Left kidney (tissue), 2 donors: ENCODE results near the gene NYAP2. TPM values are rescaled to one million over a fixed set of nuclear protein-coding genes. Genes with fewer than 3 reads are reported as not detected.

Experiments
- DNase-seq: peaks from one replicate; pipeline ENCODE4 v3.0.0-alpha.2; 2013
- polyA plus RNA-seq: library from polyadenylated mRNA; unstranded; fragments of 120-200 nt; gene quantifications from one replicate; pipeline ENCODE4 v1.2.1, GENCODE V29; 2013; ENCODE audit not compliant: insufficient read length

Gene NYAP2
- polyA plus RNA-seq, 1 donor = 0.17 TPM

DNA sequence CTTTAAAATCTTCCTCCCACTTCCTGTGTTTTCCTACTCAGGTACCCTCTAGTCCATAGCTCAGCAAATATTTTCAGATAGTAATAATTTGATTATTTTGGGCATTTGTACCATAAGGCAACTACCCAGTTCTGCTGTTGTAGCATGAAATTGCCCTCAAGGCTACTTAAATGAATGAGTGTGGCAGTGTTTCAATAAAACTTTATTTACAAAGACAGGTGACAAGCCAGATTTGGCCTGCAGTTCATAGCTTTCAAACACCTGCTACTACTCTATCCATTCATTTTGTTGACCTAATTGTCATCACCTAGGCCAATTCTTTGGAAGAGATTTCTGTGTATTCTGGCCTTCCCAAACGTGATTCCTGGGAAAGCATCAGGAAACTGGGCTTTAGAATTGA, 28.9 kb downstream of the NYAP2 start:
- no peak for DNase-seq

DNA sequence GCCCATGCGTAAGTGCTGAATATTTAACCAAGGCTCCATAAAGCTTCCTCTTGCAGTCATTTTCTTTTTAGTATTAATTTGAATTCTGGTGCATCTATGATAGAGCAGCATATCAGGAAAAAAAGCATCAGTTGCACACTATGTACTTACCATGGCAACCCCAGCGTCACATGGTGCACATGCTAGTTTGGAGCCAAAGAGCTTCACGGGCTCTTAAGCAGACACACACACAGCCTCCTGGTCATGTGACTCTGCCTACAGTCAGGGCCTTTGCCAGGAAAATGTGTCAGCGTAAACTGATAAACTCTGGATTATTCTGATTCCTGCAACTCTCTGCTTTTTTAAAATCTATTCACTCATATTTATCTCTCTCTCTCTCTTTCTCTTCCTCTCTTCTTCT, 30.2 kb downstream of the NYAP2 start:
- DNase-seq = peak; percentile 24

DNA sequence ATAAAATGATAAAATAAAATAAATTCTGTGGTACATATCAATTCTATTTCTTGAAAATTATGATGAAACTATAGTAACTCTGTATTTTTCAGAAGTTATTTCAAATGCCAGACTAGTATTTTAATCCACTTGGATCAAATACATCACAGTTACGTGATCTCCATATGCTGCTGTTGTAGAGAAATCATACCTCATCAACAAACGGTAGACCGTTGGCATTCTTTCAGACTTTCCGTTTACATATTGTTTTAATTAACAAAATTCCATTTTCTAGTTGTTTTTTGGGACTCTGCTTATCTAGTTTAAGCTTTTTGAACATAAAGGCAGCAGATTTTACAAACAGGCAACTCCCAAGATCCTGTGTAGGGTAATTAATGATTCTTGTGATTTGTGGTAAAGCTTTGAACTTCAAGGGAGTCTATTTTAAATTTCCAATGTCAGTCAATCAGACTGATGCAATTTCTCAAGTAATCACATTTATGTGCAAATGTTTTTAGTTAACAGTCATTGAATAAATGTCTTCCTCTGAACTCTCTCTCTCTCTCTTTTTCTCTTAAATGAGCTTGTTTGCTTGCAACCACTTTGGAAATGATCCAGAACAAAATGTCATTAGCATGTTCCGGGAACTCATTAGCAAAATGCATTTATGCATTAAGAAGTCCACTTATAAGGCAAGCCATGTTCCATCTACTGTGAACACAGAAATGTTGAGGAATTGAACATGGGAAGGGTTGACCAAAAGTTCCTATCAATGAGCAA, 31.8 kb downstream of the NYAP2 start:
- DNase-seq = no peak

DNA sequence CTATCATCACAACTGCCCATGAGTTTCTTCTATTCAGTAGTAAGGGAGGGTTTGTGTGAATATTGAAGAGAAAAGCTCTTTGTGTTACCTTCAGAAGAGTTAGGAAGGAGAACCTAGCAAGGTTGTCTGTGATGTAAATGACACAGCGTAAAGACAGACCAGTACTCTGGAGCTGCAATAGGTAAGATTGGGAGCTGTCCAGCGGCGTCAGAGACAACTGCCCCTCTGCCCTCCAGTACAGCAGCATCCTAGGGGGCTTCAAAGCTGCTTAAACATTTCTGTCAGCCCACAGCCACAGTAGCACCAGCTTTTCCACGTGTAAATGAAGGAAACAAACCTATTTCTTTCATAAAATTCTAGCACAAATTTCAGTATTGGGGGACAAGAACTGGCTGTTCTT, 34.5 kb downstream of the NYAP2 start:
- DNase-seq = no peak

DNA sequence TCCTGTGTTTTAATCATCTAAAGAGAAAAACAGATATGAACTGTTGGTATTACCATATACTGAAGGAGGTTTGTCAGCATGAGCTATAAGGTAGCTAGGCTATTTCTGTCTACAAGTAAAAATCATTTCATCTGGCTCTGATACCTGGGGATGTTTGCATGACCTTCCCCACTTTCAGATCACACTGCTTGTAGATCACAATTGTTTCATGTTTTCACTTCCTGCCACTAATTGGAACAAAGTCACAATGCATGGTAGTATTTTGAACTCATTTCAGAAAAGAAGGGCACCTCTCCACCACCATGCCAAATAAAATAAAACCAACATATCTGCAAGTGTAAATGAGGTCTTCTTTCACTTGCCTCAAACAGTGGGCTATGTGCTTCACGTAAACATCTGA, 37.8 kb downstream of the NYAP2 start:
- DNase-seq = no peak

DNA sequence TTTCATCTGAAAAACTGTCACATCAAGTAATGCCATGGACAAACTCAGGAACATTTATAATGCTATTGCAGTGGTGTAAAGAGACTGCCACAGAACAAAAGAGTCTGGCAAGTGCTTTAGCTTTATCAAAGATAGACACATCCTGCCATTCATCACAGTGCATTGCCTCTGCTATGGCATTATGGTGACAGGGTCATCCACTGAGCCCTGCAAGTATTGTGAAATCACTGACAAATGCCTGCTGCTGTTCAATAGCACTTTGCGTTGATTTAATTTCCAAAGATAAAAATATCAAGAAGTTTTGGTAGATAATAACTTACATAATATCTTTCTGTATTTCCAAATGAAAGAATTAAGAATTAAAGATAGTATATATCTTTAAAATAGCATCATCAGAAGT, 38.7 kb downstream of the NYAP2 start:
- no peak for DNase-seq

DNA sequence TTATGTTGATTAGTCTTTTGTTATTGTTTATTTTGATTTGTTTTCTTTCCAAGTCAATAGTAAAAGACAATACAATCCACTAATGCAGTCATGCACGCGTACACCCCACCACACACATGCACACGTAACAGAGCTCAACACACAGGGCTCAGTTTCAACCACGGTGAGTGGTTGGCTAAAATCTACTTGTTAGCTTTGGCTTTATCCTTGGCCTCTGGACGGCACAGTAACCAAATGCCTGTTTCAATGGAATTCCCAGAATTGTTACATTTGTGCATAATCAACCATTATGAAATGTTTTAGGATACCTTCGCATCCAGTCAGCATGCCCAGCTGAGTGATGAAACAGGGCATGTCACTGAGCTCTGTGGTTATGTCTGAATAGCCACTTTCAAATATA, 53.2 kb downstream of the NYAP2 start:
- no peak for DNase-seq

DNA sequence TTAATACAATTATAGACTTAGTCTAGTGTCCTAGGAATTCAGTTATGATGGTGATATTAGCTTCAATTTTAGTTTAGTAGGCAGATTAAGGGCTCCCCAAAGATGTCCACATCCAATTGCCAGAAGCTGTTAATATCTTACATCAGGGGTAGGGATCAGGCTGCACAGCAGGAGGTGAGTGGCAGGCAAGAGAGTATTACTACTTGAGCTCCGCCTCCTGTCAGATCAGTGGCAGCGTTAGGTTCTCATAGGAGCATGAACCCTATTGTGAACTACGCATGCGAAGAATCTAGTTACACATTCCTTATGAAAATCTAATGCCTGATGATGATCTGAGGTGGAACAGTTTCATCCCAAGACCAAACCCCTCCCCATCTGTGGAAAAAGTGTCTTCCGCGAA, 54.9 kb downstream of the NYAP2 start:
- DNase-seq = no peak

DNA sequence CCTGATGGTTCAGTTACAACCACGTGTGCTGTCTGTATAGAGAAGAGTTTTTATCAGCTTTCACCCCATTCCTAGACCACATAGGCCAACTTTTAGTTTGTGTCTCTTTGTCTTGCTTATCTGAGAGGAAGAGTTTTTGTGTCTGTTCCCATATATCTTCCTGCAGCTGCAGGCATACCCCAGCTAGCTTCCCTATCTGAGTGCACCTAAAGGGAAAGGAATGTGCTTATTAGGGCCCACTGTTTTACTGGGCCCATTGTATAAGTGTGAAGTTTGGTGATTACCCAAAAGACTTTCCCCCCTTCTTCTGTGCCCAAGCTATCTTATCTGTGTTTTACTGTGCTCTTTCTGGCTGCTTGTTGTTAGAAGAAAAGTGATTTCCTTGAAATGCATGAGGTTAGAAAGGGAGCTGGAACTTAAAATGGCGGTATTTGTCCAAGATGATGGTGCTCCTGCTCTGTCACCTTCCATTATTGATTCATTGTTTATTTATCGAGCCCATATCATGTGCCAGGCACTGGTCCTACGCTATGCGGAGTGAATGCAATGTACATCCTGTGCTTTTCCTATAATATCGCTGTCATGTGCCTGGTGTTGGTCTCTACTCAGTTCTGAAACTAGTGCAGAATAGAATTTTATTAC, 57.2 kb downstream of the NYAP2 start:
- DNase-seq = no peak

DNA sequence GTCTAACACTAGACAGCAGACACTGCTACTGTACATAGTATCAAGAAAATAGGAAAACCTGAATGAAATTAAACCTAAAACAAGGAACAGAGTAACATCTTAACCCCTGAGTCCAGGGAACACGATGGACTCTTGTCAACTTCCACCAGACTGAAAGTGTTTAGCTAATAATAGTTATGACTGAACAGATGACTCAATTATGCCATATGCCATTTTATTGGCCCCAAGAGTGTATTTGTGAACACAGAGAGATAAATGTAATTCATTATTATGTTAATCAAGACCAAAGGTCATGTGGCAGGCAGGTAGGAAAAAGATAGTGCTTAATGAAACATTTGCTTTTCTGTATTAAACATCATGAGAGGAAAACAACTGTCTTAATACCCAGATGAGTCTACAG, 58.0 kb downstream of the NYAP2 start:
- DNase-seq = no peak

DNA sequence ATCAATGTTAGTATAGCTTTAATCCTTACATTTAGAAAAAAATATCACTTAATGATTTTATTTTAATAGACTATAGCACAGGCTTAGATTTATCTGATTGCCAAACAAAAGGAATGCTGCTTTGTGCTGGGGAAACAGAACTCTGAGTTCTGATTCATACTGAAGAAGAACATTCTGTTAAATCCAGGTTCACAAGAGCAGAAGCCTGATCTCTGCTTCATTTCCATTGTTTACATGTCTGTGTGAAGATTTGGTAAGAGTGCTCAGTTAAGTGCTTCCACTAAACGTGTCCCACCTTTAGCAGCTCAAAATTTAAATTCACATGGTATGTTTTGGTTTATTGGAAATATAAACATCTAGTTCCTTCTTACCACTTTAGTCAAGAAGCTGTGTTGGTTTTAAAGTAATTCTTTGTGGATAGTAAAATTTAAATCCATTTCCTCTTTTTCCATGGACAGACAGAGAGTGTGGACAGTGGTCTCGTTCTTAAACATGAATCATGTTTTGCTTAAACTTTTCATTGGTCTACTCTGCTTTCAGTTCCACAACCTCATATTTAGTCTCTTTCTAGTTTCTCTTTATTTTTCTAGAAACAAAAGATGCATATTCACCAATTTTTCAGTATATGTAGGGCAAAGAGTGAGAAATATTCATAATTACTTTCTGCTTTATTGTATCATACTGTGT, 59.1 kb downstream of the NYAP2 start:
- no peak for DNase-seq

DNA sequence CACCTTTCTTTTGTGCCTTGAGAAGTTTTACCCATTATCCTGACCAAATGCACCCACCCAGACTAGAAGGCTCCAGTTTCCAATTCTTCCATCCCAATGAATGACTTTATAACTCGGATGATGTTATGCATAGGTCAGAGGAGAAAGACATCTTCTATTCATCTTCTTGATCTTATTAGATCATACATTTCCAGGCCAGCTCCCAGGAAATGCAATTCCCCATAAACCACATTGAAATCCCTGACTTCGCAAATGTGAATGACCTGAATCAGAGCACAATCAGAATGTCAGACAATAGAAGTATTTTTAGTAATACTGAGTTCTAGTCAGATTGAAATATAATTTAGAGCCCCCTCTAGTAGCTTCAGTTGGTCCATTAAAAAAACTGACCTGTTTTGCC, 62.9 kb downstream of the NYAP2 start:
- no peak for DNase-seq

DNA sequence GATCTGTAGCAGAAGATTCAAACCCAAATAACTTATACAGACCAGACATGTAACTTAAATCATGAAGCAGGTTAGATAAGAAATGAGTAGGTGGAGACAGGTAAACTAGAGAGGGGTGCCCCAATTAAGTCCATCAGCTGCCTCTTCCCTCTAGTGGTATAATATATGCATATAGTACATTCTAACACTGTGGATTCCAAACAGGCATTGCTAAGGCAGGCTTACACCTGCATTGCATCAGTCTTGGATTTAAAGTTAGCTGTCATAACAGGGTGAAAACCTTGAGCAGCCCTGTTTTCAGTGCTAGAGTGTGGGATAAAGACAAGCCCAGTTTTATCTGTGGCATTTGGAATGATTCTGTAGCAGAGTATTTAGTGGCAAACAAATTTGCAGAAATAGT, 63.4 kb downstream of the NYAP2 start:
- no peak for DNase-seq

DNA sequence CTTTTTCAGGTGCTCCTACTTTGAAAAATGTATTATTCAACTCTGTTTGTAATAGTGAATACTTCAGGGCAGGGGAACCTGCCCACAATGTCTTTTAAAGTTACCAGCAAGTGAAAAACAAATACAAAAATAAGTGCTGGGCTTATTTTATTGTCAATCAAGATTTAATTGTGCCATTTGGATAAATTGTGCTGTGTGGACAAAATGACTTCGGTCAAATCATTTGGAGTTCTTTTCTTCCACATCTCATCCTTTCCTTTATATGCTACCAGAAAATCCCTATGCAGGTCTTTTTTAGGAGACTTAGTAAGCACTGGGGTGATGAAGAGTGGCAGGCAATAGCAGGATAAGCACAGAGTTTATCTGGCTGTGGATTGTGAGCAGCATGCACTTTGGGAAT, 63.9 kb downstream of the NYAP2 start:
- DNase-seq = no peak

DNA sequence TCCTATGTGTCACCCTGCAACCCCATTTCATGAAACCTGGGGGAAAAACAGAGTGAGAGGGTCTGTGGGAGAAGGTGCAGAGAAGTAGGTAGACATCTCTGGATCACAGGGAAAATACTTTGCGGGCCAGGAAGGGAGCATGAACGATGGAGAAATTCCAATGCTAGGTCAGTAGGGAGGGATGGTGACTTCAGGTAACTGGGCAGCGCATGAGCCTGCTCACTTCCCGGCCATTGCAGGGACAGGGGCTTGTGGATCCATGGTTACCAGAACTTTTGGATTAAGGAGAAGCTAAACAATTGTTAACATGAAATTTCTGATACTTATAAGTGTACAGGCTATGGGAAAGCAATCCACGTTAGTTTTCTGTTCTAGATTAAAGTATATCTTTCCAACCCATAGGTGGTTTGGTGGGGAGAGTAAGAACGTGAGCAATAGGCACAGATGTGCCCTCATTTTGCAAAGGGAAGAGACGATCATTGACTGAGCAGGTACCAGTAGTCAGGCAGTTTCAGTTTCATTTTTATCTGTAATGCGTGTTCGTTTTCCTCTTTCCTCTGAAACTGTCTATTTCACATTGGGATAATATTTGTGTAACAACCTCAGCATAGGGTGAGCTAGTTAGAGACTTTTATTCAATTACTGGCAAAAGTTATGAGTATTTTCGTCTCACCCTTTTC, 65.0 kb downstream of the NYAP2 start:
- no peak for DNase-seq

DNA sequence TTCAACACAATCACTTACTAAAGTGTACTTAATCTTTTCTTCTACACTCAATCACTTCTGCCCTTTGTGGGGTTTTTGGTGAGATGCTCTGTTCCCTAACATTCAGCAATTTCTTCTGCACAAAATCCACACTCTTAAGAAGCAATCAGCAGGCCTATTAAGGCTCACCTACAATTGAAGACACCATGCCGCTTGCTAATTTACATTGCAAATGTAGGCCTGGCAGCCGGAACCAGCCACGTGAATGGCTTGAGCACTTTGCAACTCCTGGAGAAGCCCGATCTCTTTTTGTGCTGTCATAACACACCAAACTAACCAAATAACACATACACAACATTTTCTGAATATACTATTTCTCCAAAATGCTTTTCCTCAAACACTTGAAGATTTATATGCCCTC, 66.3 kb downstream of the NYAP2 start:
- DNase-seq = no peak

DNA sequence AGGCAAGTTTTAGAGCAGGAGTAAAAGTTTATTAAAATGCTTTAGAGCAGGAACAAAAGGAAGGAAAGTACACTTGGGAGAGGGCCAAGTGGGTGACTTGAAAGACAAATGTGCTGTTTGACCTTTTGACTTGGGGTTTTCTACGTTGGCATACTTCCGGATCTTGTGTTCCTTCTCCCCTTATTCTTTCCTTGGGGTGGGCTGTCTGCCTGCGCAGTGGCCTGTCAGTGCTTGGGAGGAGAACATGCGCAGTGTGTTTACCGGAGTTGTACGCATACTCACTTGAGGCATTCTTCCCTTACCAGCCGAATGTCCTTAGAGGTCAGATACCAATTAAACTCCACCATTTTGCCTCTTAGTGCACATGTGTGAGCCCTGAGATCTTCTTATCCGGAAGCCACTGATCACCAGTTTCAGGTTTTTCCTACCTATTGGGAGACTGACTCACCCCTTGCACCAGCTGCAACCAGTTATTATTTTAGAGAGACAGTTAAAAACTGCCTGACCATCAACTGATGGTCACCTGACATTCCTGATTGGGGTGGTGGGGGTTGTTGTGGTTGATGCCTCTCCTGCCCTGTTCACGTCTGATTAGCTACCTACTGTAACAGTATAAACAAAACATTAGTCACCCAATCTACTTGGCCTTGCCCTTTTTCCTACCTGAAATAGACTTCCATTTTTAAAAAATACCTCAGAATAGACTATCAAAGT, 67.5 kb downstream of the NYAP2 start:
- no peak for DNase-seq

DNA sequence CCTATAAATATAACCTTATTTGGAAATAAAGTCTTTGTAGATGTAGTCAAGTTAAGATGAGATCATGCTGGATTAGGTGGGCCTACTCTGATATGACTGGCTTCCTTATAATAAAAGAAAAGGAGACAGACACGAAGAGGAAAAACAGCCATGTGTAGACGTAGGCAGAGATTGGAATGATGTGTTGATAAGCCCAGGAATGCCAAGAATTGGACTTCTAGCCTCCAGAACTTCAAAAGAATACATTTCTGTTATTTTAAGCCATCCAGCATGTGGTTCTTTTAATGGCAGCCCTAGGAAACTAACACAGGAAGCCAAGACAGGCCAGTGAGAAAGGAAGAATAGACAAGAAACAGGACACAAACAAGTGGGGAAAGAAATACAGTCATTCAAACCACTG, 68.6 kb downstream of the NYAP2 start:
- no peak for DNase-seq

DNA sequence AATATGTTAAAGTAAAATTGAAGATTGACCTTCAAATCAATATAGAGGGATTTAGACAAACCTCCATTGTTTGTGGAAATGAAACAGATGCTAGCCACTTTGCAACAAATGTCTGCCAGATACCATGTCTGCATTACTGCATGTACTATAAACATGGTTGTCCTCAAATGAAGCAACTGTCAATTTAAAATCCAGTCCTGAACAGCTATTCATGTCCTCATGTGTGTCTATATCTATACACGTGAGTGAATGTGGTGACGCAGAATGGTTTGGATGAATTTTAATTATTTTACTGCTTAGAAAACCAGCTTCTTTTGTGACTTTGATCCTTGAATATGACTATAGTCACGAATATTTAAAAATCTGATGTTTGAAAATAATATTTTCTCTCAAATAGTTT, 71.5 kb downstream of the NYAP2 start:
- DNase-seq = no peak

DNA sequence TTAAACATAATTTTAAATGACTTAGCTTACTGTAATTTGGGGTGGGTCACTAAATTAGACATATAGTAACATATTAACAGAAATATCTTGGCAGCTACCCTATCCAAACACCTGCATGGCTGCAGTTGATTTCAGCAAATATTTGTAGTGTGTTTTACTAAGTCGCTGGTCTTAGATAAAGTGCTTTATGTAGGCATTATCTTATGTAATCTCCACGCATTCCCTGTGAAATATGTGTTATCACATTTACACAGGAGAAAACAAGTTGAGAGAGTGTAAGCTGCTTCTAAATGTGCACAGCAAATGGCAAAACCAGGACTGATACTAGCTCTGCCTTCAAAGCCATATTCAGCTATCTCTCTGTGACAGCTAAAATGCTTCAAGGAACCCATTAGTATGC, 72.0 kb downstream of the NYAP2 start:
- no peak for DNase-seq

DNA sequence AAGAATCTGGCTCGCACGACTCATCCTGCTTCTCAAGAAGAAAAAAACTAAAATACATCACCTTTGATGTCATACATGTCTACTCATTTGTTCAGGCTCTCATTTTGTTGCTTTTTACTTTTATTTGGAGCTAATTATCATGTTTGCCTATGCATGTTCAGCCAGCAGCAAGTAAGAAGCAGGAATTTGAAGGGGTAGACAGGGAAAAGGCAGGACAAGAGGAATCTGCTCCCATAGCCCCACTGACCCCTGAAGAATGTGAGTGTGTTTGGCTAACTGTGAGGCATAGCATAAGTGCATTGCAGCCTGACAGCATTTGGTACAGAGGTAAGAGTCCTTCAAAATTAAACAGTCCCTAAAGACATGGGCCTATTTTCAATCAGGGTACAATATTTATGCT, 72.7 kb downstream of the NYAP2 start:
- DNase-seq = no peak

DNA sequence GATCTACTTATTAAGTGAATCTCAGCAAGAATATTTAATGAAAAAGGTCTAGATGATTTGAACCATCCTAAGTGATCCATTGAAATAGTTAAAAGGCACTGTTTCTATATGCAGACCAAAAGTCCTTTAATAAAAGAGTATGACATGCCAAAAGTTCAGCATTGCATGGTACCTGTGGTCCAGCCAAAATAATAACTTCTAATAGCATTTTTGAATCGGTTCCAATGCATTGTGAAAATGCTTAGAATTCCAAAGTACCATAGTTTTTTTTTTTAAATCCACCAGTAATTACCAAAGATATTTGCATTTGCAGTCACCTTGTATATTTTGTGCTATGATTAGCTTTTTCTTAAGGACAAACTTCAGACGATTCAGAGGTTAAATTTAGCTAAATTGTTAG, 79.9 kb downstream of the NYAP2 start:
- no peak for DNase-seq
